ENCODE data around the gene LTBR.

GRCh38 chr12:6368906-6369525 is 14.9 kb upstream of the LTBR start:
- TF ChIP-seq POLR2AphosphoS5 (IDR thresholded peaks at IDR 0.05; ENCODE audit: low read depth, low read length) (no peak), TAF1 (IDR thresholded peaks at IDR 0.05; ENCODE audit: borderline replicate concordance, insufficient read depth, low read length) (no peak), SIN3A (IDR thresholded peaks at IDR 0.05; ENCODE audit: borderline replicate concordance, insufficient read depth, low read length) (no peak)

All from PFSK-1 (cell line).